Measurements from ENCODE around the gene OIP5.
"Not testable (repeated sequence)": the region's sequence is repeated elsewhere in the genome, so short reads cannot be mapped to it uniquely, and the experiment has no call there.

OIP5 gene

DNA sequence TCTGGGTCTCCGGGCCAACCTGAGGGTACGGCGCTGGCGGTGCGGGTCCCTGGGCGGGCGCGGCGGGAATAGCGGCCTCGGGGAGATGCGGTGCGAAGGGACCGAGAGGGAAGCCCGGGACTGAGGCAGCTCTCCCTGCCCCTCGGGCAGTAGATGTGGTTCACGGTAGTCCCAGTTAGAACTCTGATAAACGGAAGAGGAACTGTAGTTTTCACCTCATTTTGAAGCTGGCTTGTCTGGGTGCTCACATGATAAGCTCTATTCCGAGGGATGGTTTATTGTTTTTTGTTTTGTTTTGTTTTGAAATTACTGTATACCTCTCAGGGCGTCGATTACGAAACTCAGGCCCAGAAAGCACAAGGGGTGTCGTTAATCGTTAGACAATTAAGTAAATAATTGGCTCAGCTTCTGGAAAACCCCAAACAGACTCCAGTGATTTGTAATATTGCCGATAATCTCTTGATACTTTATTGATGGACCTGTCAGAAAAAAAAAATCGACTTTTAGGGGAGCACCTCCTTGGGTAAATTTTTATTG lies 703 bp upstream of the OIP5 start:
- DNase-seq (ENCODE audit: low read depth): no peak
- peak overlapping the region; percentile 82 for H3K4me3 ChIP-seq (ENCODE audit: control insufficient read depth, low read depth, low read length)
- TF ChIP-seq, protein P1, sequence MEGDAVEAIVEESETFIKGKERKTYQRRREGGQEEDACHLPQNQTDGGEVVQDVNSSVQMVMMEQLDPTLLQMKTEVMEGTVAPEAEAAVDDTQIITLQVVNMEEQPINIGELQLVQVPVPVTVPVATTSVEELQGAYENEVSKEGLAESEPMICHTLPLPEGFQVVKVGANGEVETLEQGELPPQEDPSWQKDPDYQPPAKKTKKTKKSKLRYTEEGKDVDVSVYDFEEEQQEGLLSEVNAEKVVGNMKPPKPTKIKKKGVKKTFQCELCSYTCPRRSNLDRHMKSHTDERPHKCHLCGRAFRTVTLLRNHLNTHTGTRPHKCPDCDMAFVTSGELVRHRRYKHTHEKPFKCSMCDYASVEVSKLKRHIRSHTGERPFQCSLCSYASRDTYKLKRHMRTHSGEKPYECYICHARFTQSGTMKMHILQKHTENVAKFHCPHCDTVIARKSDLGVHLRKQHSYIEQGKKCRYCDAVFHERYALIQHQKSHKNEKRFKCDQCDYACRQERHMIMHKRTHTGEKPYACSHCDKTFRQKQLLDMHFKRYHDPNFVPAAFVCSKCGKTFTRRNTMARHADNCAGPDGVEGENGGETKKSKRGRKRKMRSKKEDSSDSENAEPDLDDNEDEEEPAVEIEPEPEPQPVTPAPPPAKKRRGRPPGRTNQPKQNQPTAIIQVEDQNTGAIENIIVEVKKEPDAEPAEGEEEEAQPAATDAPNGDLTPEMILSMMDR (IDR thresholded peaks at IDR 0.05; ENCODE audit: control insufficient read depth, insufficient read depth, low read depth, low read length, missing control alignments): no peak

DNA sequence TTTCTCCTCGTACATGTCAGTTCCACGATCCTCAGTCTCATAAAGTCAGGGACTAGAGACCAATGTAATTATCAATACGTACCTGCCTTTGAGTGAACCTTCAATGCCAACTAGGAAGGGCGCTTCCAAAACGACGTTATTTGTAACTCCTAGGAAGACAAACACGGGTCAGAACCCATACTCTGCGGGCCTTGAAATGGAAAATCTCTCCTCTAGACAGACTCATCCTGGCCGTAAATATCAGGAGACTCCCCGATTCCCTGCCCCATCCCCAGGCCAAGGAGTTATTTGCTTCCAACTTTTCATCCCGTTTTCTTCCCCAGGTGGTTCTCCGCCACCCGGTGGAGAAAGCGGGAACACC lies 578 bp downstream of the OIP5 start:
- H3K4me3 ChIP-seq (ENCODE audit: control insufficient read depth, low read depth, low read length): peak overlapping the region; percentile 82
- DNase-seq (ENCODE audit: low read depth): no peak
- TF ChIP-seq, protein P1 (IDR thresholded peaks at IDR 0.05; ENCODE audit: control insufficient read depth, insufficient read depth, low read depth, low read length, missing control alignments): peak; percentile 80

DNA sequence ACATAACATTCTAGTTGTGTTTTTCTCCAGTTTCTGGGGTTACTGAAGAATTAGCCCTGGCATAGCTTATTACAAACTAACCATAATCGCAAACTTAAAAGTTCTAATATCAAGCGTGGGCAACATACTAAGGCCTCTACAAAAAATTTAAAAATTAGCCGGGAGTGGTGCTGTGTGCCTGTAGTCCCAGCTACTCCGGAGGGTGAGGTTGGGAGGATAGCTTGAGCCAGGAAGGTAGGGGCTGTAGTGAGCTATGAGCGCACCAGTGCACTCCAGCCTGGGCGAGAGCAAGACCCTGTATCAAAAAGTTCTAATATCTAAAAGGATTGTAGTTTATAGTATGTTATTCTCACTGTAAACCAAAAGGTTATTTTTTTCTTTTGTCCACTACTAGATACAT lies 1.1 kb downstream of the OIP5 start:
- no peak for DNase-seq (ENCODE audit: low read depth)
- H3K4me3 ChIP-seq (ENCODE audit: control insufficient read depth, low read depth, low read length): no peak overlapping the region; the same call in 1 of the 2 replicates
- TF ChIP-seq, protein P1 (IDR thresholded peaks at IDR 0.05; ENCODE audit: control insufficient read depth, insufficient read depth, low read depth, low read length, missing control alignments): no peak

DNA sequence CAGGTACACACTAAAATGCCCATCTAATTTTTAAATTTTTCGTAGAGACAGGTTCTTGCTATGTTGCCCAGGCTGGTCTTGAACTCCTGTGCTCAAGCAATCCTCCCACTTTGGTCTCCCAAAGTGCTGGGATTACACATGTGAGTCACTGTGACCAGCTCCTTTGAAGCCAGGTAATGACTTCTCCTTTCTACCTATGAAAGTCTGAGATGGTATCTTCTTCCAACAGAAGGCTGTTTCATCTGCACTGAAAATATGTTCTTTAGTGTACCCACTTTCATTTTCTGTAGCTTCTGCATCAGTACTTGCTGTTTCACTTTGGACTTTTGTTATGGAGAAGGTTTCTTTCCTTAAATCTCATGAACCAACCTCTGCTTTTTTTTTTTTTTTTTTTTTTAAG lies 8.8 kb downstream of the OIP5 start:
- H3K4me3 ChIP-seq (ENCODE audit: control insufficient read depth, low read depth, low read length): no peak overlapping the region
- no peak for DNase-seq (ENCODE audit: low read depth)
- TF ChIP-seq, protein P1 (IDR thresholded peaks at IDR 0.05; ENCODE audit: control insufficient read depth, insufficient read depth, low read depth, low read length, missing control alignments): no peak

DNA sequence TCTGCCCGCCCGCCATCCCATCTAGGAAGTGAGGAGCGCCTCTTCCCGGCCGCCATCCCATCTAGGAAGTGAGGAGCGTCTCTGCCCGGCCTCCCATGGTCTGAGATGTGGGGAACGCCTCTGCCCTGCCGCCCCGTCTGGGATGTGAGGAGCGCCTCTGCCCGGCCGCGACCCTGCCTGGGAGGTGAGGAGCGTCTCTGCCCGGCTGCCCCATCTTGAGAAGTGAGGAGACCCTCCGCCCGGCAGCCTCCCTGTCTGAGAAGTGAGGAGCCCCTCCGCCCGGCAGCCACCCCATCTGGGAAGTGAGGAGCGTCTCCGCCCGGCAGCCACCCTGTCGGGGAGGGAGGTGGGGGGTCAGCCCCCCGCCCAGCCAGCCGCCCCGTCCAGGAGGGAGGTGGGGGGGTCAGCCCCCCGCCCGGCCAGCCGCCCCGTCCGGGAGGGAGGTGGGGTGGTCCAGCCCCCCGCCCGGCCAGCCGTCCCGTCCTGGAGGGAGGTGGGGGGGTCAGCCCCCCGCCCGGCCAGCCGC lies 11.5 kb downstream of the OIP5 start:
- not testable (repeated sequence) for DNase-seq (ENCODE audit: low read depth); H3K4me3 ChIP-seq (ENCODE audit: control insufficient read depth, low read depth, low read length)

DNA sequence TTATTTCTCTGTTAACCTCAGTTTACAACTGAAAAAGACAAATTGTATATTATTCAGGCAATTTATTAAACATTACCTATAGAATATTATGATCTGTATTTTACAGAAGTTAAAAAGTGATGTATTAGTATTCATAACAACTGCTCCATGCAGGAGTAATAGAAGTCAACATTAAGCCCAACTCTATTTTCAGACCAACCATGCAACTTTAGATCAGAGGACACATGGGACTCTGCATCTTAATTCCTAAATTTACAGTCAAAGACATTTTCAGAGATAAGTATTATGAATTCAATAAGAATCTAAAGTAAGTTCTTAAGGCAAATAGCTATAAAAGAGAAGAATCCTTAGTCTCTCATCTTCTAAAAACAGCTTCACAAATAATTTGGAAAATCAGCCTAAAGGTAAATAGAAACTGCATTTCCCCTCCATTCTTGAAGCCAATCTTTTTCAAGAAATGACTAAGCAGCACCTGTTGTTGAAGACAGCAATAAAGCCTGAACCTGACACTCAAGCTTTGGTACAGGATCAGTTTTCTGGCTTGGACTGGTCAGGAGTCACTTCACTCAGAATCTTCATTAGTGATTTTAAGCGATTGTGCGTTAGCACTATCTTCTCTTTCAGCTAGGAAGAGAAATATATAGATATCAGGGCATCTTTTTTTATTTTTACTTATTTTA lies 23.0 kb downstream of the OIP5 start:
- TF ChIP-seq, protein P1 (IDR thresholded peaks at IDR 0.05; ENCODE audit: control insufficient read depth, insufficient read depth, low read depth, low read length, missing control alignments): no peak
- no peak for DNase-seq (ENCODE audit: low read depth)
- no peak overlapping the region for H3K4me3 ChIP-seq (ENCODE audit: control insufficient read depth, low read depth, low read length)

DNA sequence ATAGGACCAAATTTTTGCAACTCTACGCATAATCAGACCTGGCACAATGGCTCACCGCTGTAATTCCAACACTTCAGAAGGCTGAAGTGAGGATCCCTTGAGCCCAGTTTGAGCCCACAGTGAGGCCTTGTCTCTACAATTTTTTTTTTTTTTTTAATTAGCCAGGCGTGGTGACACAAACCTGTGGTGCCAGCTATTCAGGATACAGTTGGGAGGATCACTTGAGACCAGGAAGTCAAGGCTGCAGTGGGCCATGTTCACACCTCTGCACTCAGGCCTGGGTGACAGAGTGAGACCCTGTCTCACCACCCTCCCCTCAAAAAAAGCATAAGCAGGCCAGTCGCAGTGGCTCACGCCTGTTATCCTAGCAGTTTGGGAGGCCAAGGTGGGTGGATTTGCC lies 24.7 kb downstream of the OIP5 start:
- DNase-seq (ENCODE audit: low read depth): no peak
- H3K4me3 ChIP-seq (ENCODE audit: control insufficient read depth, low read depth, low read length): no peak overlapping the region
- TF ChIP-seq, protein P1 (IDR thresholded peaks at IDR 0.05; ENCODE audit: control insufficient read depth, insufficient read depth, low read depth, low read length, missing control alignments): no peak
